Neural cell (in vitro differentiated cells): ENCODE measurements around the gene TOX2. TPM values are rescaled to one million over a fixed set of nuclear protein-coding genes. Genes with fewer than 3 reads are reported as not detected.

Experiments
- H2AFZ ChIP-seq: fragments of 200-600, 300-800 bp; sonication (generic), shearing (Covaris generic); 2 replicates; pipeline ENCODE4 v1.6.0; 2014; ENCODE audit warnings: low read depth, mild to moderate bottlenecking, antibody characterized with exemption, low read length, moderate library complexity
- H3F3A ChIP-seq: fragments of 200-600 bp; shearing (Covaris generic); 2 replicates; pipeline ENCODE4 v1.6.1; 2016; ENCODE audit warnings: mild to moderate bottlenecking, moderate library complexity, mixed read lengths, antibody characterized with exemption, low read length; ENCODE audit not compliant: insufficient read depth, poor library complexity, severe bottlenecking
- H3K27ac ChIP-seq: fragments of 200-600, 300-800 bp; sonication (generic), shearing (Covaris generic); 2 replicates; pipeline ENCODE4 v1.5.1; 2014; ENCODE audit warnings: mild to moderate bottlenecking, low read length, moderate library complexity
- H3K27me3 ChIP-seq: fragments of 300-800, 200-600 bp; sonication (generic), shearing (Covaris generic); 2 replicates; pipeline ENCODE4 v1.6.0; 2014; ENCODE audit warnings: mild to moderate bottlenecking, low read depth, low read length, moderate library complexity; ENCODE audit not compliant: insufficient read depth
- H3K36me3 ChIP-seq: fragments of 300-800, 200-600 bp; sonication (generic), shearing (Covaris generic); 2 replicates; pipeline ENCODE4 v1.5.1; 2014; ENCODE audit warnings: mild to moderate bottlenecking, antibody characterized with exemption, low read length, moderate library complexity; ENCODE audit not compliant: insufficient read depth
- H3K4me2 ChIP-seq: fragments of 300-800, 200-600 bp; sonication (generic), shearing (Covaris generic); 2 replicates; pipeline ENCODE4 v1.6.0; 2014; ENCODE audit warnings: mild to moderate bottlenecking, low read length
- H3K4me3 ChIP-seq: fragments of 300-800, 200-600 bp; sonication (generic), shearing (Covaris generic); 2 replicates; pipeline ENCODE4 v1.5.1; 2014; ENCODE audit warnings: mild to moderate bottlenecking, low read length, moderate library complexity
- H3K79me2 ChIP-seq: fragments of 200-600 bp; shearing (Covaris generic); replicated peaks from 2 replicates; pipeline ENCODE4 v1.6.0; 2014; ENCODE audit warnings: mild to moderate bottlenecking, low read length, moderate library complexity; ENCODE audit not compliant: insufficient read depth
- H3K9ac ChIP-seq: fragments of 300-800, 200-600 bp; sonication (generic), shearing (Covaris generic); 2 replicates; pipeline ENCODE4 v1.6.1; 2016; ENCODE audit warnings: mild to moderate bottlenecking, low read length, mixed read lengths
- H3K9me2 ChIP-seq: fragments of 200-600 bp; shearing (Covaris generic); 2 replicates; pipeline ENCODE4 v1.6.1; 2016; ENCODE audit warnings: mild to moderate bottlenecking, low read length, mixed read lengths; ENCODE audit not compliant: insufficient read depth
- H3K9me3 ChIP-seq: fragments of 200-600, 300-800 bp; sonication (generic), shearing (Covaris generic); 2 replicates; pipeline ENCODE4 v1.6.1; 2016; ENCODE audit warnings: mild to moderate bottlenecking, mixed run types, low read length, moderate library complexity, mixed read lengths
- H4K20me1 ChIP-seq: fragments of 200-600 bp; shearing (Covaris generic); 2 replicates; pipeline ENCODE4 v1.6.1; 2016; ENCODE audit warnings: mild to moderate bottlenecking, mixed run types; ENCODE audit not compliant: insufficient read depth
- CTCF ChIP-seq: fragments of 450-650 bp; IDR thresholded peaks from 2 replicates; pipeline ENCODE4 v1.5.1; 2014; ENCODE audit warnings: antibody characterized with exemption, mild to moderate bottlenecking, moderate library complexity; ENCODE audit not compliant: poor library complexity, severe bottlenecking
- EP300 ChIP-seq: fragments of 450-650 bp; conservative IDR thresholded peaks from 2 replicates; pipeline ENCODE4 v1.6.1; 2014; ENCODE audit warnings: antibody characterized with exemption, mild to moderate bottlenecking, moderate library complexity; ENCODE audit not compliant: poor library complexity, severe bottlenecking
- EZH2 ChIP-seq: fragments of 200-600, 300-800 bp; shearing (Covaris generic), sonication (generic); IDR thresholded peaks from 2 replicates; pipeline ENCODE4 v1.6.1; 2014; ENCODE audit warnings: antibody characterized with exemption, low read length, borderline replicate concordance, mild to moderate bottlenecking; ENCODE audit not compliant: insufficient read depth, poor library complexity, severe bottlenecking
- MXI1 ChIP-seq: fragments of 450-650 bp; conservative IDR thresholded peaks from 2 replicates; pipeline ENCODE4 v1.6.1; 2014; ENCODE audit warnings: antibody characterized with exemption, mild to moderate bottlenecking; ENCODE audit not compliant: poor library complexity, severe bottlenecking
- POLR2AphosphoS5 ChIP-seq: IDR thresholded peaks from 2 replicates; pipeline ENCODE4 v1.6.1; 2012
- RAD21 ChIP-seq: fragments of 450-650 bp; conservative IDR thresholded peaks from 2 replicates; pipeline ENCODE4 v1.6.1; 2014; ENCODE audit warnings: antibody characterized with exemption, mild to moderate bottlenecking, moderate library complexity
- SMC3 ChIP-seq: fragments of 450-650 bp; conservative IDR thresholded peaks from 2 replicates; pipeline ENCODE4 v1.6.1; 2014; ENCODE audit warnings: antibody characterized with exemption, mild to moderate bottlenecking, moderate library complexity; ENCODE audit not compliant: poor library complexity
- TAF1 ChIP-seq: IDR thresholded peaks from 2 replicates; pipeline ENCODE4 v1.6.1; 2012; ENCODE audit warnings: low read depth
- polyA plus RNA-seq: library from polyadenylated mRNA; depleted of rRNA; stranded (reverse); fragments of >200 nt; gene quantifications from 2 replicates; pipeline ENCODE4 v1.2.3, GENCODE V29; 2014
- TF ChIP-seq, protein P1 (sequence below): IDR thresholded peaks from 2 replicates; pipeline ENCODE4 v1.6.1; 2012; ENCODE audit warnings: borderline replicate concordance

TOX2 gene
- polyA plus RNA-seq, 1 donor from 2014 or later: 0.89 TPM

DNA sequence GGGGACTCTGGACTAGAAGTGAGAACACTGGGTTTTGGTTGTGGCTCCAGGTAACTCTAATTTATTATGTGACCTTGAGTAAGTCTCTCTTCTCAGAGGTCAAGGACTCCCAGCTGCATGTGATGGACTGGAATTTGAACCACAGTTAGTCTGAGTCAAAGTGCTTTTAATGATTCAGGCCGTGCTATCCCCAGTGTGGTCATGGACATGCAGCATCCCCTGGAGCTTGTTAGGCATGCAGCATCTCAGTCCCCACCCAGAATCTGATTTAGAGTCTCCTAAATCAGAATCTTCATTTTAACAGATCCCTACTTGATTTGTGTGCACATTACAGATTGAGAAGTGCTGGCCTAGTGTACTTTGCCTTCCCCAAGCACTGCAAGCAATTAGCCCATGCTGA is 74.2 kb downstream of the TOX2 start:
- H3K9ac ChIP-seq: no peak overlapping the region
- TF ChIP-seq POLR2AphosphoS5: no peak
- no peak for TF ChIP-seq SMC3
- TF ChIP-seq RAD21: no peak
- TF ChIP-seq MXI1: no peak
- no peak for TF ChIP-seq CTCF
- no peaks in the 10 kb centered on the region for H3K36me3 ChIP-seq
- no peak overlapping the region for H3K4me3 ChIP-seq
- H3K27me3 ChIP-seq: no peaks in the 10 kb centered on the region
- no peaks in the 10 kb centered on the region for H4K20me1 ChIP-seq
- H3K9me3 ChIP-seq: no peaks in the 10 kb centered on the region
- no peaks in the 10 kb centered on the region for H3K9me2 ChIP-seq
- H3K27ac ChIP-seq: no peak overlapping the region
- no peaks in the 10 kb centered on the region for H3F3A ChIP-seq
- H2AFZ ChIP-seq: no peak overlapping the region
- no peaks in the 10 kb centered on the region for H3K79me2 ChIP-seq
- H3K4me2 ChIP-seq: no peak overlapping the region

- no peaks in the 10 kb centered on the region for H3F3A ChIP-seq
- no peaks in the 10 kb centered on the region for H3K9me3 ChIP-seq
- no peaks in the 10 kb centered on the region for H3K27me3 ChIP-seq
- no peaks in the 10 kb centered on the region for H3K36me3 ChIP-seq
- no peak overlapping the region for H3K4me2 ChIP-seq
- H3K27ac ChIP-seq: no peak overlapping the region
- no peaks in the 10 kb centered on the region for H4K20me1 ChIP-seq
- H3K9ac ChIP-seq: no peak overlapping the region
- H3K79me2 ChIP-seq: no peaks in the 10 kb centered on the region
- H2AFZ ChIP-seq: no peak overlapping the region
- no peaks in the 10 kb centered on the region for H3K9me2 ChIP-seq
- TF ChIP-seq EZH2: no peak
- H3K4me3 ChIP-seq: no peak overlapping the region
Measured at GRCh38 chr20:43991261-43991660, 76.6 kb downstream of the TOX2 start.

- no peak overlapping the region for H3K4me3 ChIP-seq
- no peaks in the 10 kb centered on the region for H3K36me3 ChIP-seq
- TF ChIP-seq, protein P1, sequence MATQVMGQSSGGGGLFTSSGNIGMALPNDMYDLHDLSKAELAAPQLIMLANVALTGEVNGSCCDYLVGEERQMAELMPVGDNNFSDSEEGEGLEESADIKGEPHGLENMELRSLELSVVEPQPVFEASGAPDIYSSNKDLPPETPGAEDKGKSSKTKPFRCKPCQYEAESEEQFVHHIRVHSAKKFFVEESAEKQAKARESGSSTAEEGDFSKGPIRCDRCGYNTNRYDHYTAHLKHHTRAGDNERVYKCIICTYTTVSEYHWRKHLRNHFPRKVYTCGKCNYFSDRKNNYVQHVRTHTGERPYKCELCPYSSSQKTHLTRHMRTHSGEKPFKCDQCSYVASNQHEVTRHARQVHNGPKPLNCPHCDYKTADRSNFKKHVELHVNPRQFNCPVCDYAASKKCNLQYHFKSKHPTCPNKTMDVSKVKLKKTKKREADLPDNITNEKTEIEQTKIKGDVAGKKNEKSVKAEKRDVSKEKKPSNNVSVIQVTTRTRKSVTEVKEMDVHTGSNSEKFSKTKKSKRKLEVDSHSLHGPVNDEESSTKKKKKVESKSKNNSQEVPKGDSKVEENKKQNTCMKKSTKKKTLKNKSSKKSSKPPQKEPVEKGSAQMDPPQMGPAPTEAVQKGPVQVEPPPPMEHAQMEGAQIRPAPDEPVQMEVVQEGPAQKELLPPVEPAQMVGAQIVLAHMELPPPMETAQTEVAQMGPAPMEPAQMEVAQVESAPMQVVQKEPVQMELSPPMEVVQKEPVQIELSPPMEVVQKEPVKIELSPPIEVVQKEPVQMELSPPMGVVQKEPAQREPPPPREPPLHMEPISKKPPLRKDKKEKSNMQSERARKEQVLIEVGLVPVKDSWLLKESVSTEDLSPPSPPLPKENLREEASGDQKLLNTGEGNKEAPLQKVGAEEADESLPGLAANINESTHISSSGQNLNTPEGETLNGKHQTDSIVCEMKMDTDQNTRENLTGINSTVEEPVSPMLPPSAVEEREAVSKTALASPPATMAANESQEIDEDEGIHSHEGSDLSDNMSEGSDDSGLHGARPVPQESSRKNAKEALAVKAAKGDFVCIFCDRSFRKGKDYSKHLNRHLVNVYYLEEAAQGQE: no peak
- no peak for TF ChIP-seq RAD21
- no peak for TF ChIP-seq MXI1
- no peak for TF ChIP-seq SMC3
- TF ChIP-seq EZH2: no peak
- TF ChIP-seq CTCF: no peak
- no peak for TF ChIP-seq TAF1
- no peak for TF ChIP-seq POLR2AphosphoS5
- TF ChIP-seq EP300: no peak
- H3K27ac ChIP-seq: no peak overlapping the region
- no peak overlapping the region for H3K4me2 ChIP-seq
- no peak overlapping the region for H3K9ac ChIP-seq
- H4K20me1 ChIP-seq: no peaks in the 10 kb centered on the region
- no peaks in the 10 kb centered on the region for H3K79me2 ChIP-seq
- no peak overlapping the region for H2AFZ ChIP-seq
- H3K27me3 ChIP-seq: no peaks in the 10 kb centered on the region
- no peaks in the 10 kb centered on the region for H3K9me2 ChIP-seq
- H3F3A ChIP-seq: no peaks in the 10 kb centered on the region
- H3K9me3 ChIP-seq: no peaks in the 10 kb centered on the region
Measured at GRCh38 chr20:43991982-43992381, 77.3 kb downstream of the TOX2 start.
